CD4-positive, alpha-beta memory T cell (primary cell): ENCODE measurements around the gene PDCD11. TPM values are rescaled to one million over a fixed set of nuclear protein-coding genes. Genes with fewer than 3 reads are reported as not detected.

ENCODE experiments used
- CTCF ChIA-PET: fragments of 350-600 bp; sonication (Branson Sonifier 250); formaldehyde crosslinking; loops from one replicate; lab custom pipeline; 2021; ENCODE audit warnings: inconsistent platforms; ENCODE audit not compliant: partially characterized antibody; lab: Charles Lee
- POLR2A ChIA-PET: fragments of 350-600 bp; sonication (Branson Sonifier 250); formaldehyde crosslinking; loops from one replicate; lab custom pipeline; 2021; ENCODE audit not compliant: partially characterized antibody; lab: Charles Lee
- DNase-seq, 5 donors: peaks; one replicate each; pipeline versions ENCODE4 v3.0.0 to v3.0.0-alpha.2; 2020 to 2022; ENCODE audit warnings: mixed read lengths in 1 of 5
- H3K27ac ChIP-seq: one replicate; pipeline ENCODE4 v1.7.0; 2013; ENCODE audit warnings: low read depth, low read length
- H3K27me3 ChIP-seq: 2 replicates; pipeline ENCODE4 v1.7.0; 2013; ENCODE audit warnings: mild to moderate bottlenecking, low read length, moderate library complexity; ENCODE audit not compliant: insufficient read depth
- H3K36me3 ChIP-seq: 2 replicates; pipeline ENCODE4 v1.7.0; 2013; ENCODE audit warnings: mild to moderate bottlenecking, low read length, moderate library complexity; ENCODE audit not compliant: insufficient read depth
- H3K4me1 ChIP-seq: 2 replicates; pipeline ENCODE4 v1.7.0; 2013; ENCODE audit warnings: mild to moderate bottlenecking, low read length, moderate library complexity; ENCODE audit not compliant: insufficient read depth
- H3K4me3 ChIP-seq, 2 donors: one replicate each; pipeline ENCODE4 v1.7.0; 2013; ENCODE audit warnings: low read length in 2 of 2, mild to moderate bottlenecking in 1 of 2
- H3K9me3 ChIP-seq, 2 donors: one replicate each; pipeline ENCODE4 v1.7.0; 2013; ENCODE audit warnings: low read length in 2 of 2, control low read depth in 1 of 2; ENCODE audit not compliant: control insufficient read depth in 1 of 2
- H3K27ac Mint-ChIP-seq, 7 donors: one replicate each; pipeline ENCODE4 v1.8.0; 2020 to 2021; ENCODE audit warnings: mixed read lengths in 7 of 7, mild to moderate bottlenecking in 6 of 7, inconsistent platforms in 3 of 7, moderate library complexity in 3 of 7
- H3K27me3 Mint-ChIP-seq, 2 donors: one replicate each; pipeline ENCODE4 v1.8.0; 2020 to 2021; ENCODE audit warnings: mixed read lengths in 2 of 2
- H3K36me3 Mint-ChIP-seq, 2 donors: one replicate each; pipeline ENCODE4 v1.8.0; 2020 to 2021; ENCODE audit warnings: mixed read lengths in 2 of 2, inconsistent platforms in 1 of 2, mild to moderate bottlenecking in 1 of 2
- H3K4me1 Mint-ChIP-seq, 4 donors: one replicate each; pipeline ENCODE4 v1.8.0; 2020 to 2021; ENCODE audit warnings: mixed read lengths in 4 of 4, mild to moderate bottlenecking in 1 of 4
- H3K4me3 Mint-ChIP-seq, 8 donors: one replicate each; pipeline ENCODE4 v1.8.0; 2020 to 2021; ENCODE audit warnings: mixed read lengths in 8 of 8, mild to moderate bottlenecking in 7 of 8, moderate library complexity in 6 of 8, inconsistent platforms in 3 of 8
- H3K9me3 Mint-ChIP-seq, 8 donors: one replicate each; pipeline ENCODE4 v1.8.0; 2020 to 2021; ENCODE audit warnings: mixed read lengths in 8 of 8, mild to moderate bottlenecking in 5 of 8, inconsistent platforms in 3 of 8, moderate library complexity in 1 of 8
- intact Hi-C: fragments of 100-400 bp; cut with micrococcal nuclease; formaldehyde crosslinking; loops from one replicate; pipeline ENCODE4 v1.15.1; 2023
- polyA plus RNA-seq, 2 donors: library from polyadenylated mRNA; unstranded; fragments of 300-500 nt; fragmentation: Illumina TruSeq; gene quantifications; one replicate each; pipeline ENCODE4 v1.2.3, GENCODE V29; 2021
- total RNA-seq, 2 experiments: library from RNA; stranded (reverse); gene quantifications; one replicate each; pipeline ENCODE4 v1.2.3, GENCODE V29; 2021

Gene PDCD11
- total and polyA plus RNA-seq, 4 experiments from 2014 or later, result 2.5 to 45.0 (median 26.9) TPM

- CTCF ChIA-PET, result interaction anchor here (0.9 to 1.8 kb wide), 4 partner anchors 25 to 47 kb away, joined by 3 to 5 read pairs (median 3); no protein-coding TSS in a partner anchor
- H3K27ac Mint-ChIP-seq, result peak overlapping the region in 3 of 7 donors; percentile 12 to 70 (median 56)
These were observed 45.2 kb downstream of the PDCD11 start for GRCh38 chr10:103441611-103442010.

GRCh38 chr10:103442031-103442461 is 45.6 kb downstream of the PDCD11 start:
- ChIA-PET POLR2A (interaction anchor here (4.0 kb wide), 1 partner anchor 10 kb away, joined by 23 read pairs; the partner anchor contains the start of gene CALHM2), CTCF (interaction anchor here (1.5 to 1.8 kb wide), 3 partner anchors 25 to 47 kb away, joined by 3 to 5 read pairs (median 3); no protein-coding TSS in a partner anchor)
- Histone ChIP-seq H3K27ac (no peak overlapping the region), H3K27me3 (no peaks in the 10 kb centered on the region), H3K4me1 (peaks cover 4% of the 10 kb centered on the region), H3K36me3 (peaks cover 73% of the 10 kb centered on the region), H3K9me3 (no peaks in the 10 kb centered on the region), H3K4me3 (no peak overlapping the region)
- Mint-ChIP-seq H3K4me3 (no peak overlapping the region), H3K9me3 (no peaks in the 10 kb centered on the region), H3K27me3 (no peaks in the 10 kb centered on the region), H3K36me3 (peaks cover 46 to 86% of the 10 kb centered on the region in 2 donors), H3K4me1 (peaks cover 2 to 24% (median 13%) of the 10 kb centered on the region in 4 donors), H3K27ac (peak overlapping the region in 3 of 7 donors; percentile 38 to 70 (median 56))
- intact Hi-C loops, result no loop called here
- DNase-seq, result no peak

More at GRCh38 chr10:103441611-103442010, 45.2 kb downstream of the PDCD11 start:
- Histone ChIP-seq H3K9me3 (no peaks in the 10 kb centered on the region), H3K4me3 (no peak overlapping the region), H3K27ac (no peak overlapping the region), H3K36me3 (peaks cover 74% of the 10 kb centered on the region), H3K27me3 (no peaks in the 10 kb centered on the region), H3K4me1 (no peaks in the 10 kb centered on the region)
- H3K4me3 Mint-ChIP-seq, result no peak overlapping the region
- peaks cover 42 to 86% of the 10 kb centered on the region in 2 donors for H3K36me3 Mint-ChIP-seq
- H3K27me3 Mint-ChIP-seq, result no peaks in the 10 kb centered on the region
- no peaks in the 10 kb centered on the region for H3K9me3 Mint-ChIP-seq
- no peak for DNase-seq
- intact Hi-C loops, result no loop called here
- peaks cover 2 to 20% (median 11%) of the 10 kb centered on the region in 4 donors for H3K4me1 Mint-ChIP-seq
- POLR2A ChIA-PET, result interaction anchor here (1.0 to 4.0 kb wide), 2 partner anchors 10 to 30 kb away, joined by 3 to 23 read pairs; partner anchors contain the start of gene CALHM2

DNA sequence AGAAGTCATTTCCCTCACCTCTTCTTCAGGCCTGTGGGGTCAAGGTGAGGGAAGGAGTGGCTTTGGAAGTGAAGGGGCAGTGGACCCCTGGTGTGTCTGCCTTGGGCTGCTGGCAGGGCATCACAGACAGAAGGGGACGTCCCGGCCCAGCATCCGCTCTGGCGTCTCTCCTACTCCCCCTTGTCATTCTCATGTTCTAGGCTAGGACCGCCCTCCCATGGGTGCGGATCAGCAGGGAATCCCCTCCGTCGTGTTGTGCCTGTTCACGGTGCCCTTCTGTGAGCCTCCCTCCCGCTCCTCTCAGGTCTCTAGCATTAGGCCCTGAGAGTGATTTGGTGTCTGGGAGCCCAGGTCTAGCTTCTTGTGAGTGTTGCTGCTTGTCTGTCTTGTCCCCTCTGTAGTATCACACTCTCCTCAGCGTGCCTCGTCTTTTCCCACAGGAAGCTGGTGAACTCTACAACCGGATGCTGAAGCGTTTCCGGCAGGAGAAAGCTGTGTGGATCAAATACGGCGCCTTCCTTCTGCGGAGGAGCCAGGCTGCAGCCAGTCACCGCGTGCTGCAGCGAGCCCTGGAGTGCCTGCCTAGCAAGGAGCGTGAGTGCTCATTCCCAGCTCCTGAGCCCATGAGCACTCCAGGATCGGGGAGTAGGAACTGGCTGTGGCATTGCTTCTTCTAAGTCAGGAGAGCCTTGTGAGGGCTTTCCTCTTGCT is 47.2 kb downstream of the PDCD11 start:
- ChIA-PET CTCF (interaction anchor here (1.1 to 1.8 kb wide), 2 partner anchors 27 to 41 kb away, joined by 3 to 5 read pairs; no protein-coding TSS in a partner anchor), POLR2A (interaction anchor here (1.0 to 4.0 kb wide), 2 partner anchors 8 to 31 kb away, joined by 3 to 23 read pairs; partner anchors contain the start of gene CALHM2)
- H3K4me1 Mint-ChIP-seq, result peaks cover 7 to 36% (median 22%) of the 10 kb centered on the region in 4 donors
- no peaks in the 10 kb centered on the region for H3K9me3 ChIP-seq
- no peak for DNase-seq
- H3K27ac Mint-ChIP-seq, result peak overlapping the region in 2 of 7 donors; percentile 11 to 46
- no peak overlapping the region for H3K4me3 ChIP-seq
- H3K4me1 ChIP-seq, result peaks cover 16% of the 10 kb centered on the region
- H3K4me3 Mint-ChIP-seq, result peak overlapping the region in 1 of 8 donors; percentile 27
- no peaks in the 10 kb centered on the region for H3K9me3 Mint-ChIP-seq
- no peaks in the 10 kb centered on the region for H3K27me3 ChIP-seq
- no peak overlapping the region for H3K27ac ChIP-seq
- intact Hi-C loops, result no loop called here
- H3K27me3 Mint-ChIP-seq, result no peaks in the 10 kb centered on the region
- H3K36me3 ChIP-seq, result peaks cover 69% of the 10 kb centered on the region
- H3K36me3 Mint-ChIP-seq, result peaks cover 47 to 84% of the 10 kb centered on the region in 2 donors

DNA sequence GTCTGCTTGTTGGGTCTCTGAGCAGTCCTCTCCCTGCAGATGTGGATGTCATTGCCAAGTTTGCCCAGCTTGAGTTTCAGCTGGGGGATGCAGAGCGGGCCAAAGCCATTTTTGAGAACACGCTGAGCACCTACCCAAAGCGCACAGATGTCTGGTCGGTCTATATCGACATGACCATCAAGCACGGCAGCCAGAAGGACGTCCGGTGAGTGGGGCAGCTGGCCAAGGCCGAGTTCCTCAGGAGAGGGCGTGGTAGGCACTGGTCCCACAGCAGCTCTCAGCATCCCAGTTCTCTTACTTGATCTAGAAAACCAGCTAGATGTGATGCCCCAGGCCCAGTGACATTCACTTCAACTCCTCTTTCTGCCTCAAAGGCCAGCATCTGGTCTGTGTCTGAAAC is 48.1 kb downstream of the PDCD11 start:
- Mint-ChIP-seq H3K36me3 (peaks cover 53 to 87% of the 10 kb centered on the region in 2 donors), H3K27me3 (no peaks in the 10 kb centered on the region), H3K4me3 (no peak overlapping the region), H3K9me3 (no peaks in the 10 kb centered on the region), H3K4me1 (peaks cover 15 to 44% (median 30%) of the 10 kb centered on the region in 4 donors), H3K27ac (peak overlapping the region in 6 of 7 donors; percentile 37 to 81 (median 60))
- no peak overlapping the region for H3K27ac ChIP-seq
- intact Hi-C loops, result no loop called here
- peaks cover 24% of the 10 kb centered on the region for H3K4me1 ChIP-seq
- no peak for DNase-seq
- no peak overlapping the region for H3K4me3 ChIP-seq
- H3K27me3 ChIP-seq, result no peaks in the 10 kb centered on the region
- CTCF ChIA-PET, result no interaction called here
- no peaks in the 10 kb centered on the region for H3K9me3 ChIP-seq
- POLR2A ChIA-PET, result interaction anchor here (1.0 to 4.0 kb wide), 2 partner anchors 7 to 28 kb away, joined by 3 to 23 read pairs; partner anchors contain the start of gene CALHM2
- H3K36me3 ChIP-seq, result peaks cover 68% of the 10 kb centered on the region

- Histone ChIP-seq H3K4me3 (no peak overlapping the region), H3K4me1 (peaks cover 33% of the 10 kb centered on the region), H3K9me3 (no peaks in the 10 kb centered on the region), H3K27ac (no peak overlapping the region), H3K36me3 (peaks cover 61% of the 10 kb centered on the region), H3K27me3 (no peaks in the 10 kb centered on the region)
- Mint-ChIP-seq H3K4me3 (no peak overlapping the region), H3K27ac (peak overlapping the region in 4 of 7 donors; percentile 37 to 81 (median 72)), H3K4me1 (peaks cover 22 to 53% (median 38%) of the 10 kb centered on the region in 4 donors), H3K9me3 (no peaks in the 10 kb centered on the region), H3K36me3 (peaks cover 56 to 86% of the 10 kb centered on the region in 2 donors), H3K27me3 (no peaks in the 10 kb centered on the region)
- ChIA-PET POLR2A (interaction anchor here (1.0 to 1.1 kb wide), 2 partner anchors 27 to 29 kb away, joined by 3 read pairs; no protein-coding TSS in a partner anchor), CTCF (interaction anchor here (1.1 to 1.5 kb wide), 3 partner anchors 28 to 40 kb away, joined by 3 to 5 read pairs (median 3); no protein-coding TSS in a partner anchor)
- intact Hi-C loops, result no loop called here
- DNase-seq, result no peak
These were observed 48.9 kb downstream of the PDCD11 start for GRCh38 chr10:103445366-103445765.

GRCh38 chr10:103445767-103446567 is 49.5 kb downstream of the PDCD11 start:
- Mint-ChIP-seq H3K27ac (peak overlapping the region in 5 of 7 donors; percentile 14 to 81 (median 67)), H3K27me3 (no peaks in the 10 kb centered on the region), H3K4me3 (peak overlapping the region in 2 of 8 donors; percentile 21 to 39), H3K36me3 (peaks cover 52 to 87% of the 10 kb centered on the region in 2 donors), H3K9me3 (peaks cover 0 to under 1% (median 0%) of the 10 kb centered on the region in 8 donors), H3K4me1 (peaks cover 29 to 59% (median 44%) of the 10 kb centered on the region in 4 donors)
- no peaks in the 10 kb centered on the region for H3K27me3 ChIP-seq
- H3K9me3 ChIP-seq, result no peaks in the 10 kb centered on the region
- CTCF ChIA-PET, result interaction anchor here (0.5 to 1.5 kb wide), 4 partner anchors 29 to 40 kb away, joined by 3 to 5 read pairs (median 3); no protein-coding TSS in a partner anchor
- H3K36me3 ChIP-seq, result peaks cover 55% of the 10 kb centered on the region
- H3K4me3 ChIP-seq, result no peak overlapping the region
- POLR2A ChIA-PET, result interaction anchor here (1.1 kb wide), 1 partner anchor 29 kb away, joined by 3 read pairs; no protein-coding TSS in a partner anchor
- no peak for DNase-seq
- H3K4me1 ChIP-seq, result peaks cover 39% of the 10 kb centered on the region
- no peak overlapping the region for H3K27ac ChIP-seq
- intact Hi-C loops, result no loop called here
